Measurements from ENCODE around the gene RASEF. TPM values are rescaled to one million over a fixed set of nuclear protein-coding genes. Genes with fewer than 3 reads are reported as not detected.

Gene RASEF
- polyA plus RNA-seq, 1 experiment = 0.05 TPM

DNA sequence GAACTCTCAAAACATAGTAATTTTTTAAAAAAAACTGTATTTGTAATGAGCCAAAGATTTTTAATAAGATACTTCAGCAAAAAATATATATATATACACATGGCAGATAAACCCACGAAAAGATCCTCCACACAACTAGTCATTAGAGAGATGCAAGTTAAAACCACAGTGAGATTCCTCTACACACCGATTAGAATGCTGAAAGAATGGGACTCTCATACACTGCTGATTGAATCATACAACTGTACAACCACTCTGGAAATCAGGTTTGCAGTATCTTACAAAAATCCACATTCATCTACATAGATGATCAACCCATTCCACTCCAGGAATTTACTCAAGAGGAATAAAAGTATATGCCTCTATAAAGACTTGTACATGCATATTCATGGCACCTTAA lies 43.7 kb downstream of the RASEF start:
- TF ChIP-seq, protein P1, sequence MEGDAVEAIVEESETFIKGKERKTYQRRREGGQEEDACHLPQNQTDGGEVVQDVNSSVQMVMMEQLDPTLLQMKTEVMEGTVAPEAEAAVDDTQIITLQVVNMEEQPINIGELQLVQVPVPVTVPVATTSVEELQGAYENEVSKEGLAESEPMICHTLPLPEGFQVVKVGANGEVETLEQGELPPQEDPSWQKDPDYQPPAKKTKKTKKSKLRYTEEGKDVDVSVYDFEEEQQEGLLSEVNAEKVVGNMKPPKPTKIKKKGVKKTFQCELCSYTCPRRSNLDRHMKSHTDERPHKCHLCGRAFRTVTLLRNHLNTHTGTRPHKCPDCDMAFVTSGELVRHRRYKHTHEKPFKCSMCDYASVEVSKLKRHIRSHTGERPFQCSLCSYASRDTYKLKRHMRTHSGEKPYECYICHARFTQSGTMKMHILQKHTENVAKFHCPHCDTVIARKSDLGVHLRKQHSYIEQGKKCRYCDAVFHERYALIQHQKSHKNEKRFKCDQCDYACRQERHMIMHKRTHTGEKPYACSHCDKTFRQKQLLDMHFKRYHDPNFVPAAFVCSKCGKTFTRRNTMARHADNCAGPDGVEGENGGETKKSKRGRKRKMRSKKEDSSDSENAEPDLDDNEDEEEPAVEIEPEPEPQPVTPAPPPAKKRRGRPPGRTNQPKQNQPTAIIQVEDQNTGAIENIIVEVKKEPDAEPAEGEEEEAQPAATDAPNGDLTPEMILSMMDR (IDR thresholded peaks at IDR 0.05; ENCODE audit: low read depth, low read length) = no peak
- Histone ChIP-seq H3K4me3 (ENCODE audit: low read depth, low read length) (no peak overlapping the region), H3K27ac (ENCODE audit: low read depth, low read length) (no peak overlapping the region), H3K9me3 (ENCODE audit: control insufficient read depth, insufficient read depth, low read length) (no peaks in the 10 kb centered on the region), H3K27me3 (ENCODE audit: control insufficient read depth, insufficient read depth, low read length) (no peaks in the 10 kb centered on the region)
- no peak for DNase-seq (ENCODE audit: low read depth, low spot score)
- POLR2A ChIA-PET = no interaction called here
- CTCF ChIA-PET = no interaction called here

DNA sequence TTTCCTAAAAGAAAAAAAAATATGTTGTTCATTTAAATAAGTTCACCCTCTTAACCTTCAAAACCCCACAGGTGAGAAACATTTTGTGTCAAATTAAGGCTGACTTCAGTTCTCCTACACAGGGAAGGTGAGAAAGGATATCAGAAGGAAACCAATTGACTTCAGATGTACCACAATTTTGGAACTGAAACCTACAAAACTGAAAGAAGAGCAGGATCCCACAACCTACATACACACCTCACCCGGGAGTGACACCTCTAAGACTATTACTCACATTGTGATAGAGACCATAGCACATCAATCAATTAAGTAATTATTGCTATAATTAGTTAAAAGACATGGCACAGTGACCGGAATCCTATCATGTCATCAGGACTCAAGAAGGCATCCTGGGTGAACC lies 47.0 kb downstream of the RASEF start:
- H3K4me3 ChIP-seq (ENCODE audit: low read depth, low read length) = no peak overlapping the region
- DNase-seq (ENCODE audit: low read depth, low spot score) = no peak
- no peak overlapping the region for H3K27ac ChIP-seq (ENCODE audit: low read depth, low read length)
- TF ChIP-seq, protein P1 (IDR thresholded peaks at IDR 0.05; ENCODE audit: low read depth, low read length) = no peak
- H3K9me3 ChIP-seq (ENCODE audit: control insufficient read depth, insufficient read depth, low read length) = no peaks in the 10 kb centered on the region
- ChIA-PET CTCF (no interaction called here), POLR2A (no interaction called here)
- H3K27me3 ChIP-seq (ENCODE audit: control insufficient read depth, insufficient read depth, low read length) = no peaks in the 10 kb centered on the region

DNA sequence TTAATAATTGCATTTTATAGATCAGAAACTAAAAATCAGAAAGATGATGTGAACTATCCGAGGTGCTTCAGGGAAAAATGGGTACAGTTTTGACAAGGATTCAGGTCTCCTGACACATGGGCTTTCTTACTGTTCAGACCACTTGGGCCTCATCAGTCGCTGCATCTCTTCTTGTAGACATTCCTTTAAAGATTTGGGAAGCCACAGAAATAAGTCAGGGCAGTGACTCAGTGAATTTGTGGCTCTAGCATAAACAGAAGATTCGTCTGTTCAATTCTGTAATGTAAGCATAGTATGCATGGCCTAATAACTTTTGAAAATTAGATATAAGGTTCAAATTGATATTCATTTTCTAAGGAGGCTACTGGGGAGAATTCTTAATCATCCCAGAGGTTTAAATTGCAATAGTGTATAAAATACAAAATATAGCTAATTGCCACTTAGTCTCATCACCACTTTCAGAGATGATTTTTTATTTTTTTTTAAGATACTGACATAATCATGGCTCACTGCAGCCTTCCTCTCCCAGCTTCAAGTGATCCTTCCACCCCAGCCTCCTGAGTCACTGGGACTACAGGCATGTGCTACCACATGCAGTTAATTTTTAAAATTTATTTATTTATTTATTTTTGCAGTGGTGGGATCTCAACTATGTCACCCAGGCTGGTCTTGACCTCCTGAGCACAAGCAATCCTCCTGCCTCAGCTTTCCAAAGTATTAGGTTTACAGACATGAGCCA lies 48.9 kb downstream of the RASEF start:
- ChIA-PET CTCF (no interaction called here), POLR2A (no interaction called here)
- Histone ChIP-seq H3K27me3 (ENCODE audit: control insufficient read depth, insufficient read depth, low read length) (no peaks in the 10 kb centered on the region), H3K27ac (ENCODE audit: low read depth, low read length) (peak overlapping the region; percentile 48), H3K4me3 (ENCODE audit: low read depth, low read length) (no peak overlapping the region), H3K9me3 (ENCODE audit: control insufficient read depth, insufficient read depth, low read length) (no peaks in the 10 kb centered on the region)
- DNase-seq (ENCODE audit: low read depth, low spot score) = no peak
- TF ChIP-seq, protein P1 (IDR thresholded peaks at IDR 0.05; ENCODE audit: low read depth, low read length) = no peak

DNA sequence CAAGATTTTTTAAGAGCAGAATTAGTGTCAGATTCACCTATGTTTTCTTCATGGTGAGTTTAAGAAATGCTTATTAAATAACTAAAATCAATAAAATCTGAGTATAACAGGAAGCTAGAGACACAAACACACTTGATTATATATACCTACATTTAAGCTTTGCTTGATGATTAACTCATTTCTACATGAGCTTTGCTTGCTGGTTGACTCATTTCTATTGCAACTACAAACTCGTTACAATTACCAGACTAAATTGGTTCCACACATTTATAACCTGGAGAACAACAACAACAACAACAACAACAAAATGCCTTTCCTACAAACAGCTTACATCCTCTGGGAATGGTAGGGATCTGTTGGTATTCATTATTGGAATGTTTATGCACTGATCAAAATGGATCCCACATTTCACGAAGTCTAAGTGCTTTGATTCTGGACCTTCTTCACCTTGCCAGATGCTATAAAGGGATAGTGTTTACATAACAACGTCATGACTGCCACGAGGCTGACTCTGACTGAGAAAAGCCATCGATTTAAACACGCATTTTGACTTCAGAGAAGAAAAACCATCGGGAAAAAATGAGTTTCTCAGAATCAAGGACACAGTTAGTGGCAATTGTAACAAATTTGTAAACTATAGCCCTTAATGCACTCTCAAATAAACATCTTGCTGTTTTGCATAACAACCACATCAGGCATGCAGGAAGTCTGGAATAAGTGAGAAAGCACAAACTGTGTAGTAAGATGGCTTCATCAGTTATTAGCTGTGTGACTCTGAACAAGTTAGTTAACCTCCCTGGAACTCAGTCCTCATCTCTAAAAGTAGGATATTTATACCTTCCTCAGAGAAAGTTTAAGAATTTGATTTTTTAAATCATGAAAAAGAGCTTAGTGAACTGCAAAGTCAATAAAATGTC lies 49.8 kb downstream of the RASEF start:
- Histone ChIP-seq H3K4me3 (ENCODE audit: low read depth, low read length) (no peak overlapping the region), H3K9me3 (ENCODE audit: control insufficient read depth, insufficient read depth, low read length) (no peaks in the 10 kb centered on the region), H3K27ac (ENCODE audit: low read depth, low read length) (no peak overlapping the region), H3K27me3 (ENCODE audit: control insufficient read depth, insufficient read depth, low read length) (no peaks in the 10 kb centered on the region)
- ChIA-PET POLR2A (interaction anchor here (0.6 kb wide), 1 partner anchor 586 kb away, joined by 3 read pairs; no protein-coding TSS in a partner anchor), CTCF (interaction anchor here (1.0 to 1.6 kb wide), 3 partner anchors 10 to 52 kb away, joined by 3 to 4 read pairs (median 4); no protein-coding TSS in a partner anchor)
- no peak for DNase-seq (ENCODE audit: low read depth, low spot score)
- TF ChIP-seq, protein P1 (IDR thresholded peaks at IDR 0.05; ENCODE audit: low read depth, low read length) = no peak

Measured in AG04450 (cell line).